ENCODE results near the gene PAPOLG.
"Not testable (repeated sequence)": the region's sequence is repeated elsewhere in the genome, so short reads cannot be mapped to it uniquely, and the experiment has no call there.

The PAPOLG gene

DNA sequence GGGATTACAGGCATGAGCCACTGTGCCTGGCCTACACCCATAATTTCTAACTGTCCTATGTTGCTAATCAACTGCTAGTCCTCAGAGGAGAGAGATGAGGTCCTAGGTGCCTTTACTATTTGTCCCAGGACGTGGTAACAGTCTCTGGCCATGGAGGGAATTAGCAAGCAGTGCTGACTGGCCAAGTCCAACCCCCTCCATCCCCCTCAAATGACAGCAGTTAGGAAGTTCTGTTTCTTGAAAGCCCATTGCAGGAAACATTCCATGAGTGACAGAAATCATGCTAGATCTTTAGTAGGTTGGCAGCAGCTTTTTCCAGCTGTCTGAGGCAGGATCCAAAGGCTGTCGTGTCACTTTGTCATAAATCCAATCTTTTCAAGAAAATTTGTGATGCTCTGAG, 69.6 kb downstream of the PAPOLG start:
- no peak for DNase-seq
- Histone ChIP-seq H3K4me1 (no peaks in the 10 kb centered on the region), H3K4me3 (no peak overlapping the region), H3K27me3 (no peaks in the 10 kb centered on the region), H3K9me3 (no peaks in the 10 kb centered on the region), H3K27ac (no peak overlapping the region), H3K36me3 (no peaks in the 10 kb centered on the region)
- TF ChIP-seq, protein P1, sequence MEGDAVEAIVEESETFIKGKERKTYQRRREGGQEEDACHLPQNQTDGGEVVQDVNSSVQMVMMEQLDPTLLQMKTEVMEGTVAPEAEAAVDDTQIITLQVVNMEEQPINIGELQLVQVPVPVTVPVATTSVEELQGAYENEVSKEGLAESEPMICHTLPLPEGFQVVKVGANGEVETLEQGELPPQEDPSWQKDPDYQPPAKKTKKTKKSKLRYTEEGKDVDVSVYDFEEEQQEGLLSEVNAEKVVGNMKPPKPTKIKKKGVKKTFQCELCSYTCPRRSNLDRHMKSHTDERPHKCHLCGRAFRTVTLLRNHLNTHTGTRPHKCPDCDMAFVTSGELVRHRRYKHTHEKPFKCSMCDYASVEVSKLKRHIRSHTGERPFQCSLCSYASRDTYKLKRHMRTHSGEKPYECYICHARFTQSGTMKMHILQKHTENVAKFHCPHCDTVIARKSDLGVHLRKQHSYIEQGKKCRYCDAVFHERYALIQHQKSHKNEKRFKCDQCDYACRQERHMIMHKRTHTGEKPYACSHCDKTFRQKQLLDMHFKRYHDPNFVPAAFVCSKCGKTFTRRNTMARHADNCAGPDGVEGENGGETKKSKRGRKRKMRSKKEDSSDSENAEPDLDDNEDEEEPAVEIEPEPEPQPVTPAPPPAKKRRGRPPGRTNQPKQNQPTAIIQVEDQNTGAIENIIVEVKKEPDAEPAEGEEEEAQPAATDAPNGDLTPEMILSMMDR (IDR thresholded peaks at IDR 0.05) = no peak
- intact Hi-C loops (cut with DNase I; ENCODE audit: low total_unique reads) = no loop called here

DNA sequence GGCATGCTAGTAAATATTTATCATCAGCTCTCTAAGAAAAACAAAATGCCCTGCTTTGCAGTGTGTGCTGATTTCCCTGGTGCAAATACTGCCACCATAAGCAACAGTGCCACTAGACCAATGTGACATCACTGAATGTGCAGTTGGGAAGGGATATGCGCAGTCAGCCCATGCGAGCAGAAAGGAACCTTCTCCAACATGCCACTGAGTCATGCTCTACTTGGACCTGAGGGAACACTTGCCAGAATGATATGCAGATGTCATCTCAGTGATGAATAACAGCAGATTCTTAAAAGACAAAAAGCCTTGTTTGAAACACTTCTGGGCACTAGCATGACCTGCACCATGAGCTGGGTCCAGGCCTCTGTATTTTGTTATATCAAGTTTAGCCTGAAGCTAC, 70.0 kb downstream of the PAPOLG start:
- H3K4me1 ChIP-seq = no peaks in the 10 kb centered on the region
- H3K27ac ChIP-seq = no peak overlapping the region
- no peak overlapping the region for H3K4me3 ChIP-seq
- TF ChIP-seq, protein P1 (IDR thresholded peaks at IDR 0.05) = no peak
- DNase-seq = no peak
- peaks cover 0 to 2% of the 10 kb centered on the region in 2 donors for H3K27me3 ChIP-seq
- intact Hi-C loops (cut with DNase I; ENCODE audit: low total_unique reads) = no loop called here
- no peaks in the 10 kb centered on the region for H3K36me3 ChIP-seq
- H3K9me3 ChIP-seq = no peaks in the 10 kb centered on the region

DNA sequence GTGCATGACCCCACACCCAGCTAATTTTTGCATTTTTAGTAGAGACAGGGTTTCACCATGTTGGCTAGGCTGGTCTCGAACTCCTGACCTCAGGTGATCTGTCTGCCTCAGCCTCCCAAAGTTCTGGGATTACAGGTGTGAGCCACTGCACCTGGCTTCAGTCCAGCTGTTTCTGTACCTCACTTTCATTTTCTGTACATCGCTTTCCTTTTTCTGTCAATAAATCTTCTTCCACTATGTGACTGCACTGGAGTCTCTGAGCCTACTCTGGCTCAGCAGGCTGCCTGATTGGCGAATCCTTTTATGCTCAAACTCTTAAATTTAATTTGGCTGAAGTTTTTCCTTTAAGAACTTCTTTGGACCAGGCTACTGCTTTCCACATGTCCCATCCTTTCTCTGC, 70.8 kb downstream of the PAPOLG start:
- DNase-seq; H3K9me3 ChIP-seq; intact Hi-C loops (cut with DNase I; ENCODE audit: low total_unique reads): not testable (repeated sequence)

DNA sequence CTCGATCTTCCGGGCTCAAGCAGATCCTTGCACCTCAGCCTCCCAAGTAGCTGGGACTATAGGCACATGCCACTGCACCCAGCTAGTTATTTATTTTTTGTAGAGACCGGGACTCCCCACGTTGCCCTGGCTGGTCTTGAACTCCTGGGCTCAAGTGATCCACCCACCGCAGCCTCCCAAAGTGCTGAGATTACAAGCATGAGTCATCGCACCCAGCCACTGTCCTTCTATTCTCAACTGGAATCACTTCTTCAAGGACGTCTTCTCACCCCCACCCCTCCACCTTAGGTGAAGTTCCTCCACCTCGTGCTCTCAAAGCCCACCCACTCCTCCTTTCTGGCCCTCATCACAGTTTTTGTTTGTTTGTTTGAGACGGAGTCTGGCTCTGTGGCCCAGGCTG, 71.3 kb downstream of the PAPOLG start:
- Histone ChIP-seq H3K36me3 (no peaks in the 10 kb centered on the region), H3K27ac (no peak overlapping the region), H3K27me3 (peaks cover 0 to 4% of the 10 kb centered on the region in 2 donors), H3K4me1 (no peaks in the 10 kb centered on the region), H3K4me3 (no peak overlapping the region), H3K9me3 (no peaks in the 10 kb centered on the region)
- no peak for DNase-seq
- intact Hi-C loops (cut with DNase I; ENCODE audit: low total_unique reads) = no loop called here
- TF ChIP-seq, protein P1 (IDR thresholded peaks at IDR 0.05) = no peak

More for the DNA sequence above, 70.8 kb downstream of the PAPOLG start:
- not testable (repeated sequence) for H3K27ac ChIP-seq, H3K4me1 ChIP-seq, H3K27me3 ChIP-seq, H3K4me3 ChIP-seq, H3K36me3 ChIP-seq

DNA sequence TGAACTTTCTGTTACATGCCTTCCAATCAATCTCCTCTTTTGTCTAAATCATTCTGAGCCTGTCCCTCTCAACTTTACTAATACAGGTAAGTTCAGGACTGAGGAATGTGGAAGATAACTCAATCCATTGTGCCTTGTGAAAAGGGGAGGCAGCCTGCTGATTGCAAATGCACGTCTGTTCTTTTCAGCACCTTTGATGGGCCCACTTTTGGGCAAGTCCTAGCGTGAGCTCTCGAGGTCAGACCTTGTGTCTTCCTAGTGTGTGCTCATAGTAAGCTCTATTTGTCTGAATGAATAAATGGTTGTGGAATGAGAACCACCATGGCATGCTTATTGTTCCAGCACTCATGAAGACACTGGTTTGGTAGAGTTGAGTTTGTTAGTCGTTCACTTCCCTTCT, 74.9 kb downstream of the PAPOLG start:
- DNase-seq = no peak
- H3K27me3 ChIP-seq = peaks cover 0 to 8% of the 10 kb centered on the region in 2 donors
- TF ChIP-seq, protein P1 (IDR thresholded peaks at IDR 0.05) = no peak
- no peak overlapping the region for H3K4me3 ChIP-seq
- H3K4me1 ChIP-seq = no peaks in the 10 kb centered on the region
- intact Hi-C loops (cut with DNase I; ENCODE audit: low total_unique reads) = no loop called here
- no peaks in the 10 kb centered on the region for H3K9me3 ChIP-seq
- no peaks in the 10 kb centered on the region for H3K36me3 ChIP-seq
- no peak overlapping the region for H3K27ac ChIP-seq

DNA sequence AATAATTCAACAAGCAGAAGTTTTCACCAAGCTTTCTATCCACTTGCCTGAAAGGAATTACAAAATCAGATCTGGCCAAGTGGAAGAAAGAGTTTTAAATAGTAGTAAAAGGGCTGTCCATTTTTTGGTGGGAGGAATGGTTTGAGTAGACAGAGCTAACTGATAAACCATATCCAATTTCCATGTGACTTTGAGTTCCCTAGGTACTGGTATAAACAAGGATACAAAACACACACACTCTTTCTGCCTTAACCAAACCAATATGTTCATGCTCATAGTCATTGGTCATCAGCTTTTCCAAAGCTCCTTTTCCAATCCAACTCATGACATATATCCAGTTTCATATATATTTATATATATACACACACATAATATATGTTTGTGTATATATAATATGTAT, 75.9 kb downstream of the PAPOLG start:
- H3K36me3 ChIP-seq = no peaks in the 10 kb centered on the region
- TF ChIP-seq, protein P1 (IDR thresholded peaks at IDR 0.05) = no peak
- intact Hi-C loops (cut with DNase I; ENCODE audit: low total_unique reads) = no loop called here

More for the DNA sequence above, 75.9 kb downstream of the PAPOLG start:
- DNase-seq = no peak
- no peaks in the 10 kb centered on the region for H3K9me3 ChIP-seq
- H3K4me3 ChIP-seq = no peak overlapping the region
- H3K27ac ChIP-seq = no peak overlapping the region
- peaks cover 0 to 8% of the 10 kb centered on the region in 2 donors for H3K27me3 ChIP-seq
- H3K4me1 ChIP-seq = no peaks in the 10 kb centered on the region
